Activated gamma-delta T cell (primary cell): ENCODE data around the gene XPC.

ENCODE experiments used
- DNase-seq: peaks from one replicate; lab custom pipeline; 2025; lab: John Stamatoyannopoulos, UW

The XPC gene

DNA sequence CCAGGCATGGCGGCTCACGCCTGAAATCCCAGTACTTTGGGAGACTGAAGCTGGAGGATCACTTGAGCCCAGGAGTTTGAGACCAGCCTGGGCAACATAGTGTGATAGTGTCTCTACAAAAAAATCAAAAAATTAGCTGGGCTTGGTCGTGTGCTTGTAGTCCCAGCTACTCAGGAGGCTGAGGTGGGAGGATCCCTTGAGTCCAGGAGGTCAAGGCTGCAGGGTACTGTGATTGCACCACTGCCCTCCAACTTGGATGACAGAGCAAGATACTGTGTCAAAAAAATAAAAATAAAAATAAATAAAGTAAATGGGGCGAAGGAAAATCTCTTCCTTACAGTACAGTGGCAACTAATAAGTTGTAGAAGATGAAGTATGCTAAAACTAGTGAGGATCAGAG, 29.8 kb upstream of the XPC start:
- no peak for DNase-seq

DNA sequence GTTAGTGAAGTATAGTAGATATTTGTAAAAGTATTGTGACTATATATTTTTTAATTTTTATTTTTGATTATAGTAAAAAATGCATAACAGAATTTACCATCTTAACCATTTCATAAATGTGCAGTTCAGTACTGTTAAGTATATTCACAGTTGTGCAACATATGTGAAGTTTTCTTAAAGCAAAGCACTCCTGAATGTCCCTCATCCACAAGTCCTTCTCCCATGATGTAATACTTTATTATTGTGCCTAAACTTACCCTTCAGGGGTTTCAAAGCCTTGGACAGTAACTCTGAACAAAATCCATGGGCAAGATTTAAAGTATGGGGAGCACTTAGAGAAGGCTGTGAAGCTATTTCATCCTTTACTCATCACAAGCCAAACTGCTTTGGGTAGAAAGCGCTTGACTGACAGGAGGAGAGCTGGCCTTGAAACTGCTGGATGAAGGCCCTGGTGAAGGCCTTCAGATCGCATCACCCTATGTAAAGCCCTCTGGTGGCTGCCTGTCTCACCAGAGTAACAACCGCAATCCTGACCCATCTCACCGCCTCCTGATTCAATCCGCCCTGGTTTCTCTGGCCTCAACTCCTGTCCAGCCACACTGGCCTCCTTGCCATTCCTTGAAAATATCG, 28.3 kb upstream of the XPC start:
- DNase-seq = no peak

DNA sequence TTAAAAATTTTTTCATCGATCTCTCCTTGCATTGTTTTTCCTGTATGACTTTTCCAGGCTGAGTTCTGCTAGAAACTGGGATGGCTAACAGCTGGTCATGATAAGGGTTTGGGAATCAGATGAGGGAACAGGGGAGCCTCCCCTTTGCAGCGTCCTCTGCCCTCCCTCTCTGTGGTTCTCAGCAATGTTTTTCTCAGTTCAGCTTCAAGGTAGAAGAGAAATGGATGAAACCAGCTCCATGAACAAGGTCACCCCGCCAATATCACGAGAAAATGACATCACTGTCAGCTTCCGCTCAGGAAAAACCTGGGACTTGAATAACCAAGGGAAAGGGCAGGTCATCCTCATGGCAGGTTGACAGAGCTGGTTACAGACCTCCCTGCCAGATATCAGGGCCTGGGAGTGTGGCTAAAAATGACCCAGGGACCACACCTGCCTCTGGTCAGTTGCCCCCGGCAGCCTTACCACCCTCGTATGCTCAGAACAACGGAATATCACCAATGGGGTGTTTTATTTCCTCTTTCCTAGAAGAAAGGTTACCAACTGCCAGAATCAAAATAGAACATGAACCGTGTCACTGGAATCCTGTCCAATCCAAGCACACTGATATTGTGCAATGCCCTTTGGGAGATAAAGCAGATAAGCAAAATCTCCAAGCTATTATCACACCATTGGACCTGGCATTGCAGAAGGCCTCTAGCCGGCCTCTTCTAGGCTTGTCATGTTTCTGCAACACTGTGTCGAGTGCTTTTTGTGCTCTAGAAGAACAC, 26.3 kb upstream of the XPC start:
- DNase-seq = no peak

DNA sequence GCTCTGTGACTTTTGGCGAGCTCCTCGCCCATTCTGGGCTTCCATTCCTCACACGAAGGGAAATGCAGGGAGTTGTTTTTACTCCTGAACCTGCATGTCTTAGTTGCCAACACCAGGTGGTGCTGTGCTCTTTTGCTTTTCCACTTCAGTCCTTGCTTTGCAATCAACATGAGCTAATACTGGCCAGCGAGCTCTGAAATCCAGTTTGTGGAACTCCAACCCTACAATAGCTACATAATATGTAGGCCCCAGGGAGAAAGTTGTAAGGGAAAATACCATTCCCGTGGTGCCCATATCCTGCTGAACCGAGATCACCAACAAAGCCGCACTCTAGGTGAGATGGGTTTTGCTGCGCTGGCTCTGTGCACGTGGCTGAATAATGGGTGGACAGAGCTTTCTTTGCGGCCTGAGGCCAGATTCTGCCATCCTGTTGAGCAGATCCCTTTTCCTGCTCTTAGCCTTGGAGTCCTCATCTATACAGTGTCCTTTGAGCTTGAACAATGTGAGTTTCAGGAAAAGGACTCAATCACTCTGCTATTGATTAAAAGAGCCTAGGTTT, 25.2 kb upstream of the XPC start:
- DNase-seq = no peak

DNA sequence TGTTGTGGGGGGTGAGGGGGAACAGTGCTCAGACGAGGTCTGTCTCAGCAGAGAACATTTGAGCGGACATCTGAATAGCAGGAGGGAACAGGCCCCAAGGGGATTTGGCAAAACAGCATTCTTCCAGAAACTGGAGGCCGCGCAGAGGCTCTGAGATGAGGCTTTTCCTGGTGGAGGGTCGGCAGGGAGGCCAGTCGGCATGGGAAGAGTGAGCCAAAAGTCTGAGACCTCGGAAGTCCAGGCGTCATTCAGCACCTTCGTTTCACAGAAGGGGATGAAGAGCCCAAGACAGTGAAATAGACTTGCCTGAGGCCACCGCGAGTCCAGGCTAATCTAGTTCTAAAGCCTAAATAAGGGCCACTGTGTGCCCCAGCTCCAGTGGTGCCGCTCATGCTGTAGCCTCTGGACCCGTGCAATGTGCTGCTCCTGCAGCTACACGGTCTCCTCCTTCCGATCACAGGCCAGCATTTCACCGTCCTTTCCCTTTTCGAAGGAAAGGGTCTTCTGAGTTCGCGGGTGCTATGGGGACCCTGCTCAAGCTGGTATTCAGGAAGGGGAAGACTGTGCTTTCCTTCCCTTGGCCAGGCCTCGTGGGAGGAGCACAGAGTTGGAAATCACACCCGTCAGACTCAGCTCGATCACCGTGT, 24.6 kb upstream of the XPC start:
- no peak for DNase-seq

DNA sequence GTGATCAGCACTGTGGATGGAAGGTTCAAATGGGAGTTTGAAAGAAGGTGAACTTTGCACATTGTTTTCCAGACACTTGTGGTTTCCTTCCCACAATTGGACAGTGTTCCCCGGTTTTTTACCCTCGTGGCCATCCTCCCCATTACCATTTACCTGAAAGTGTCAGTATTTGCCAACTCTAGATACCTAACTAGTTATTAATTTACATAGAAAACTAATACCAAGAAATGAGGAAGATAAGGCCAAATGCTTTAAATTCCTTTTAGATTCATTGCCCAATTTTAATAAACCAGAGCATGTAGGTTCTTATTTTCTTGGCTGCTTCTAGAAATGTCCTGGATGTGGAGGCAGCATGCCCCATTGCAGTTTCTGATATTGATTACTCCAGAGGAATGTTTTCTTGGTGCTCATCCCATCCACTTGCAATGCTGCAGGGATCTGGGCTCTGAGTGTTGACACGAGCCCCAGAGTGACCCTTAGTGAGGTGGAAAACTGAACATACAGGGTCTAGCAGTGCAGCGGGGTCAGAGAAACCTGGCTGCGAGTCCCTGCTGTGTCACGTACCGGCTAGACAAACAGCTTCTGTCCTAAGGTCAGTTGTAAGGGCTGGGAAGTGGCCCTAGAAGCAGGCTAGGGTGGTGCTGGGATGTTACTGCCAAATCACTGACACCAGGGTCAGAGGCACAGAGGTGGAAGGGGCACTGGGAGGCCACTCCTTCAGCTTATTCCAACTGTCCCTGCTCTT, 23.7 kb upstream of the XPC start:
- DNase-seq = no peak

DNA sequence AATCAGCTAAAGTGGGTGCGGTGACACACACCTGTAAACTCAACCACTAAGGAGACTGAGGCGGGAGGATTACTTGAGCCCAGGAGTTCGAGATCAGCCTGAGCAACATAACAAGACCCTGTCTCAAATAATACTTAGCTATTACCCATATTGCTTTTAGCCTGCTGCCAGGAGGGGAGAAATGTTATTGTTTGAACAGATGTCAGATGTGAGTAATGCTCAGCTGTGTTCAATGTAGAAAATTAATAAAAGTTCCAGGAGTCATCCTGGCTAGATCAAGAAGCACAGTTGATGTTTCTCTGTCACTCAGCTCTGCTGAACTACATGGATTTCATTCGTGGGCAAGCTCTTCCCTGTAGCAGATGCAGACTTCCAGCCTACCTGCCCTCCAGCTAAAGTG, 22.4 kb upstream of the XPC start:
- DNase-seq = no peak

DNA sequence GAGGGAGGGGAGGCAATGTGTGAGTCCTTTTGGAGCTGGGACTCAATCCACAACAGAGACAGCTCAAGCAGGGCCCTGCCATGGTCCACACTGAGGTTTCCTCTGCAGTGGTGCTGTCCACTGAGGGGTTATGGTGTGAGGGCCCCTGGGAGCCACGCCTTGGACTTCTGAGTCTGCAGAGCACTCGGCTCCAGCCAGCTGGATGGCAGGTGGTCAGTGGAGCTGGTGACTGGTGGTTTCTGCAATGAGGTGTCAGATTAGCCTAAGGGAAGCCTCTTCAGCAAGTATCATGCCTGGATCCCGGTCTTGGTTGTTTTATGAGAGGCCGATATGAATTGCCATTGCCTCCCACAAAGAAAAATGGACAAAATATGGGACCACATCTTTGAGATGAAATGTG, 21.9 kb upstream of the XPC start:
- DNase-seq = no peak

DNA sequence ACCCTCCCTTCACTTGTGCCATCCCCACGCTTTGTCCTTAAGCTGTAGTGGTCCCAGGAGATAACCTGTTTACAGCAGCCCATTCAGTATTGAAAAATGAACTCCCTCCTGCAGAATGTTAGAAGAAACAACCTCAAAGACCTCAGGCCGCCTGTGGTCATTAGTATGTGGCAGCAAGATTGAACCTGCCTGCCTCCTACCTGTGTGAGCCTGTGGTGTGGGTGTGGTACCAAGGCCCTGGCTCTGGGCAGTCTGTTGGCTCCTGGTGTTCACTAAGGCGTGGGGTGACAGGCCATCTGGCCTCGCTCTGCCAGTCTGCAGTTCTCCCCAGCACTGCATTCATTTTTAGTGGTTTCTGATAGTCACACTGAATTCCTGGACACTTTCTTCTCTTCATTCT, 21.2 kb upstream of the XPC start:
- DNase-seq = no peak

DNA sequence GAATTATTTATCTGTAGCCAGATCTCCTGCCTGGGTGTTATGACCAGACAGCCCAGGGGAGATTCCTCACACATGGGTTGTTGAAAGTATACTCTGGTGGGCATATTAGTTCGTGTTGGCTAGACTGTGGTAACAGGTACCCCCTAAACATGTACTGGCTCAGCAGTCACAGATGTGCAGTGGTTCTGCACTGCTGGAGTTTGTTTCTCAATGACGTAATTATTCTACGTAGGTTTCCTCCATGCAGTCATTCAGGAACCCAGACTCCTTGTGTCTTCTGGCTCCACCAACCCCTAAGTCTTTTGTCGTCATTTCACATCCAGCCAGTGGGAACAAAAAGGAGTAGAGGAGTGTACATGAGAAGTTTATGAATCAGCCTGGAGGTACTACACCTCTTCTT, 16.5 kb upstream of the XPC start:
- DNase-seq = no peak

DNA sequence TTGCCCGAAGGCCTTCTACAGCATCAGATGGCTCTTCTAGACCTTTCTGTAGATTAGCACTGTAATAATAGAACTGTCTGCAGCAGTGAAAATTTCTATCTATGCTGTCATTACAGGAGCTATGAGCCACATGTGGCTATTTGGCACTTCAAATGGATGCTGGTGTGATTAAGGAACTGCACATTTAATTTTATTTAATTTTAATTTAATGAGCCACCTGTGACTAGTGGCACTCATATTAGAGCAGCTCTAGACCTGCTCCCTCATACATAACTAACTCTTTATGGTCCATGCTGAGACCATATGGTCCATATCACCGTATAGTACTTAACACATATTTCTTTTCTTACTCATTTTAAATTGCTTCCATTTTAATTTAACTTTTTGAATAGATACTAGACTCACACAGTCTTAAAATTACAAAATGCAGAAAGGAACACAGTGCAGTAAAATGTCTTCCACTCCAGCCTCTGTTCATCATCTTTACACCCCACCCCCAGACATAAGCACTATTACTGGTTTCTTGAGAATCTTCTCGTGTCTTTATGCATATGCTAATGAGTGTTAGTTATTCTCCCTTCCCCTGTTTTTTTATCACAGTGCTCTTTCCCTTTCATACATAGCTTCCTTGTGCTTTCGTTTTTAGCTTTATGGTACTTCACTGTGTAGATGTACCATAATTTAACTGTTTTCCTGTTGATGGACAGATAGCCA, 9.8 kb upstream of the XPC start:
- no peak for DNase-seq

DNA sequence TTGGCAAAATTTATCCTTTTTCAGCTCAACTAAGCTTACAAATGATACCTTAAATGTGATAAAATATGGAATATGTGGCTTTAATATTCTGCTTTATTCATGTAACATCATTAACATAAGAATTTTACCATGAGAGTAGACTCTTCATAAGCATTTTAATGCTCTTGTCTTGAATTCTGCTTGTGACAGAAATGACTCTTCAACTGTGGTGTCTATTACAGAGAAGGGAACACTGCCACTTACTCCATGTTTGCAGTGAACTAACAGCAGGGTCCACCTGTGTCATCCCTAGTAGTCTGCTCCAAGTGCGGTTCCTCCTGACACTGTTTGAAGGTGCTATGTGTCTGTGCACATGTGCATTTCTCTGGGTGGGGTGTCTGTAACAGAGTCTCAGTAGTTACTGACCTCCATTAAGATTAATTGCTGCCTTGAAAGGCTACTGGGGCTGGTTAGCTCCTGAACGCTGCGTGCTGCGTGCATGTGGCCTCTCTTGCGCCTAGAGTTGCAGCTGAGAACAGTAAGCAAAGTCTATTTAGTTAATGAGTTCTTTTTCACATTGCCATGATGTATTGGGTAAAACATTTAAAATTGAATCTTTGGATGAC, 8.6 kb upstream of the XPC start:
- DNase-seq = no peak

DNA sequence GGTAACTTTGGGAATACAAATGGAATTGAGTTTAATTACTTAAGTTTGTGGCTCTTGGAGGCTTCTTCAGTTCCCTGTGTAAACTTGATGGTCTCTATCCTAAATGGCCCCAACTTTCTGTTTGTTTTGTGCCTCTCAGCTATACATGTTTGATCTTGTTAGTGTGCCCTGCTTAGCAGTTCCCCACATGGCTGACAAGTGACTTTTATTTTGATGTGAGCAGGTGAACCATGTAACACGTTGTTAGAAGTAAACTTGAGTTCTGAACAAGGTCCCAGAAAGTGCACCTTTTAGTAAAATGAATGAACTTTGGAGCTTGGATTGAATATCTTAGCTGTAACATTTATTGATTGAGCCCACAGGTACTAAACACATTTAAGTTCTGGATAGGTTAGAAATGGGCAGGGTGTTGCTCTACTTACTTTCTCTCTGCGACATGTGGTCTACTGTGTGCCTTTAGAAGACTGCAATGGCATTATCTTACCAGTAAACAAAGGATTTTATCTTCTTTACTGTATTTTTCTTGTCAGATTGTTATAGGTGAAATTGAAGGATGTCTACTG, 4.7 kb upstream of the XPC start:
- no peak for DNase-seq

DNA sequence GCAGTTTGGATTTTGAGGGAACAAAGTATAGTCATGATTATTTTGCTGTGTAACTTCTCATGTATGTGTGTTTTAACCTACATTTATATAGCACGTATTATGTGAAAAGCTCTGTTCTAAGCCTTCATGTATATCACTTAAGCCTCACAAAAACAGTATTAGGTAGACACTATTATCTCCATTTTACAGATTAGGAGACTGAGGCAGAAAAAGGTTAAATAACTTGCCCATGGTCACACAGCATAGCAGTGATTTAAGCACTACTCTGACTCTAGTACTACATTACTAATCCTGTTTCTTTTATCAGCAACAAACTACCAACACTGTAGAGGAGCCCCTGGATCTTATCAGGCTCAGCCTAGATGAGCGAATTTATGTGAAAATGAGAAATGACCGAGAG, 2.9 kb upstream of the XPC start:
- no peak for DNase-seq

DNA sequence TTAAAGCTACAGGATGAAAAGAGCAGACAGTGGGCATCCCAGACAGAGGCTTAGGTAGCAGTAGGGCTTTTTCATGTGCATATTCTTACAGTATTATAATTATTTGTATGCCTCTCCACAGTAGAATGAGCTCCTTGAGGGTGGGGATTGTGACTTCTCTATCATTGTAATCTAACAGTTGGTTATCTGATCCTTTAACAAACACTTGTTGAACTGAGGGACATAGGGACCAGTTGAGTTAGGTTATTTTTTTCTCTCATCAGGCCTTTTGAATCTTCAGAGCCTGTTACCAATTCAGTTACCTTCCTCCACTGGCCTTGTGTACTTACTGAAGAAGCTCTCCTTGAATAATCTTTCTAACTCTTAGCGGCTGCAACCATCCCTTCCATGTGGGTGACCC, 1.4 kb upstream of the XPC start:
- no peak for DNase-seq

DNA sequence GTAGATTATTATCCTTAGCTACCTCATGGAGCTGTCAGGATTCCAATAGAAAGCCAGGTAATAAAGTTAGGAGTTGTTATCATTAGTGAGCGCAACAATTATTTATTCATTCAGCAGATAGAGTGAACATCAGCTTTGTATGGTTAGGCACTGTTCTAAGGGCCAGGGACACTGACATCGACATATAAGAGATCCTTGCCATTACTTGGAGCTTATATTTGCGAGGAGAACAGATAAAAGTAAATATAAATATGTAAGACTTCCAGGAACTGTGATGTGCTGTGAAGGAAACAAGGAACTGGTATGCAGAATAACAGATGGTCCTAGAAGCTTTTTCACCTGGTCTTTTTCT, 689 bp upstream of the XPC start:
- no peak for DNase-seq

DNA sequence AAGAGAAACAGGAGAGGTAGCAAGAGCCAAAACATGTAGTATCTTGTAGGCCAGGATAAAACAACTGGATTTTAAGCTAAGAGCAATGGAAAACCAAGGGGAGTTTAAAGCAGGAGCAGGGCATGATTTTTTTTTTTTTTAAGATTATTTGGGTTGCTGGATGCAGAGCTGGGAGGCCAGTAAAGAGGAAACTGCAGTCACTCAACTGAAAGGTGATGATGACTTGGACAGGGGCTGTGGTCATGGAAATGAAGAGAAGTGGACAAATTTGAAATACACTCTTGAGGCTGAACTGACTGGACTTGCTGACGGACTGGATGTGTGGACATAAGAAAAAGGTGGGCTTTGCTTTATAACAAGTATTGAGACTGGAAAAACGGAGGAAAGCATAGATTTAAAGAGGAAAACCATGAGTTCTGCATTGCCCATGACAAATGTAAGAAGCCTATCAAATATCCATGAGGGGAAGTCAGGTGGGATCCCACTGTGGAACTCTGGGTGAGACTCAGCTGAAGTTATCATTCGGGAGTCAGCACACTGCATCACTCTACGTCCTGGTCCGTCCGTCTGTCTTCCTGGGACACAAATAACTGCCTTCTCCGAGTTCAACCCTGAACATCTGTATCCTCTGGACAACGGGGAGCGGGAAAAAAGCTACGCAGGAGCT, 688 bp downstream of the XPC start:
- DNase-seq = no peak

DNA sequence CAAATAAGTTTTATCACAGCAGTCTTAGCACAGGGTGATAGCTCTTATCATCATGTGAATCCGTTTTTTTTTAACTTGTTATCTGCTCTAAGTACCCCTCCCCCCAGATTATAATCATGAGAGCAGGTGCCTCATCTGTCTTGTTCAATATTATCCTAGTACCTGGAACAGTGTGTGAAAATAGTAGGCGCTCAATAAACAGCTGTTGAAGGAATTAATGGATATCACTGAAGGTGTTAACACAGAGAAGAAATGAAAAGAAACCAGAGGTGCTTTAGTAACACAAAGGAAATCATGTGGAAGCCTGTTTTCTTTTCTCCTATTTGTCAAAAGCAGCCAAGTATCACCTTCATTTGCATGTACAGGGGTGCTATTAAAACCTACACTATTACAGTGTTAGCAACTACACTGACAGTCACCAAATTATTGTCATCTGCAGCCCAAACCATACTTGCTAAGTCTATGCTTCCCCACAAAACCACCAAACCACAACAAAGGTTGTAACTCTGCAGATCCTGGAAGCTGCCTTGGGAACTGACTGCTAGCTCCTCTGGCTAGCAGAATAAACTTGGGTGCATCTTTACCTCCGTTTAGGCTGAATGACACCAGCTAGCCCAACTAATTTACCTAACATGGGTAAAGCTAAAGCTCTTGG, 2.9 kb downstream of the XPC start:
- DNase-seq = no peak

DNA sequence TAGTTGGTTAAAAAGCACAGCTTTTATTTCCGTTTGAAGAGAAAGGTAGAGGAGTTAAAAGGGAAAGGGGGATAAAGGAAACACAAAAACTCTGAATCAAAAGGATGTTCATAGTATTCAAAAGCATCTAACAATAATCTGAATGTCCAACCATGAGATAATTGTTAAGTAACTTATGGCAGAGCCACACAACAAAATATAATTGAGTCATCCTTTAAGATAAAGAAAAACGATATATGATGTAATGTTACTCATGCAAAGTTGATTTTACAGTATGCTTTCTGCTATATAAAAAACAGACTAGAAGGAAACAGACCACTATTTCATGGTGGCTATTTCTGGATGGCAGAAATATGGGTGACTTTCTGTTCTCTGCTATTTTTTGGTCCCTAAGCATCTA, 3.9 kb downstream of the XPC start:
- DNase-seq = no peak

DNA sequence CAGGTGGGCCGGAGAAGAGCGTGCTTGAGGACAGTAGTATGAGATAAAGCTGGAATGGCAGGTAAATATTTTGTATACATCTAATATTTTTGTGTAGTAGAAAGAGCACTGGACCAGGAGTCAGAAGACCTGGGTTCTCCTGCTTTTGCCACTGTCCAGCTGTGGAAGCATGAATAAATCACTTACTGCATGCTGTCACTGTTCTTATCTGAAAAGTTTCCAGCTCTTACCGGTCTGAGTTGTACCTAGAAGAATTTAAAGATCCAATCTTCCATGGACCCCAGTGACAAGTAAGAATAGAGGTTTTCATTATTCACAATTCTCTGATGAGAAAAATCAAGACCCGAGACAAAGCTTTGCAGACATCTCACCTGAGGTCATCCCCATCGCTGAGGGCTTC, 5.9 kb downstream of the XPC start:
- no peak for DNase-seq
